GM12878 (cell line): Measurements from ENCODE around the gene NFYB. TPM values are rescaled to one million over a fixed set of nuclear protein-coding genes. Genes with fewer than 3 reads are reported as not detected.
A peak's percentile ranks its signal among the peaks of the same experiment; 100 is the strongest.

Experiments used
- ATAC-seq: fragments of 200-7000 bp; cut with Tn5 transposase; 3 replicates; pipeline ENCODE4 v1.9.1; 2020; ENCODE audit warnings: mild to moderate bottlenecking, moderate library complexity
- BruUV-seq: library from RNA; stranded (reverse); fragments of 400-500 nt; replicated peaks from 2 replicates; lab custom pipeline; 2021; lab: Mats Ljungman, UMichigan
- CTCF ChIA-PET: fragments of 300-600 bp; sonication (Branson Sonifier 250); formaldehyde crosslinking; extraction: SDS; loops from one replicate; lab custom pipeline; 2021; ENCODE audit warnings: inconsistent platforms; lab: Yijun Ruan, JAX
- POLR2A ChIA-PET: fragments of 350-600 bp; formaldehyde crosslinking; extraction: SDS; loops from one replicate; lab custom pipeline; 2021; ENCODE audit warnings: inconsistent platforms; lab: Charles Lee
- RAD21 ChIA-PET: fragments of 300-600 bp; sonication (Branson Sonifier 250); formaldehyde crosslinking; loops from one replicate; lab custom pipeline; 2023; ENCODE audit warnings: antibody characterized with exemption; ENCODE audit not compliant: unreplicated experiment; lab: Charles Lee
- SMC1A ChIA-PET: fragments of 300-600 bp; sonication (Branson Sonifier 250); formaldehyde crosslinking; loops from one replicate; lab custom pipeline; 2023; ENCODE audit not compliant: unreplicated experiment, uncharacterized antibody; lab: Charles Lee
- DNase-seq: peaks from one replicate; pipeline ENCODE4 v3.0.0-alpha.2; 2011; ENCODE audit warnings: low read depth, low spot score
- FAIRE-seq: peaks from 3 replicates; lab custom pipeline; 2011; peaks lifted over from hg19 to GRCh38; lab: Jason Lieb, UNC
- H2AFZ ChIP-seq: 2 replicates; pipeline ENCODE4 v1.6.0; 2011; ENCODE audit warnings: low read depth, low read length, control low read depth; ENCODE audit not compliant: control insufficient read depth
- H3K27ac ChIP-seq: 2 replicates; pipeline ENCODE4 v1.5.1; 2011; ENCODE audit warnings: control low read depth; ENCODE audit not compliant: control insufficient read depth, insufficient read depth
- H3K27me3 ChIP-seq, 2 experiments: replicated peaks in 1 of 2; 2 replicates each; pipeline versions ENCODE4 v1.6.0 to v1.6.1; 2011; ENCODE audit warnings: low read length in 1 of 2; ENCODE audit not compliant: control insufficient read depth in 2 of 2, insufficient read depth in 2 of 2
- H3K36me3 ChIP-seq, 2 experiments: 2 replicates each; pipeline ENCODE4 v1.5.1; 2011; ENCODE audit warnings: low read length in 1 of 2; ENCODE audit not compliant: control insufficient read depth in 2 of 2, insufficient read depth in 2 of 2
- H3K4me1 ChIP-seq: 2 replicates; pipeline ENCODE4 v1.6.1; 2011; ENCODE audit warnings: mild to moderate bottlenecking, low read length, moderate library complexity, mixed read lengths; ENCODE audit not compliant: control insufficient read depth, insufficient read depth
- H3K4me2 ChIP-seq: 2 replicates; pipeline ENCODE4 v1.6.0; 2011; ENCODE audit warnings: control low read depth; ENCODE audit not compliant: control insufficient read depth, insufficient read depth
- H3K4me3 ChIP-seq: fragments of 200-600 bp; sonication (generic); 2 replicates; pipeline ENCODE4 v1.5.1; 2016
- H3K79me2 ChIP-seq: 2 replicates; pipeline ENCODE4 v1.6.0; 2011; ENCODE audit warnings: low read length; ENCODE audit not compliant: control insufficient read depth, insufficient read depth
- H3K9ac ChIP-seq: 2 replicates; pipeline ENCODE4 v1.8.0; 2011; ENCODE audit warnings: low read length, control low read depth, mixed read lengths; ENCODE audit not compliant: control insufficient read depth, insufficient read depth
- H3K9me3 ChIP-seq: replicated peaks from 3 replicates; pipeline ENCODE4 v1.5.1; 2011; ENCODE audit warnings: mild to moderate bottlenecking, low read length; ENCODE audit not compliant: control insufficient read depth, insufficient read depth
- H4K20me1 ChIP-seq: 2 replicates; pipeline ENCODE4 v1.6.0; 2011; ENCODE audit not compliant: control insufficient read depth, insufficient read depth
- MEF2A ChIP-seq: IDR thresholded peaks from 2 replicates; pipeline ENCODE4 v1.6.1; 2011; ENCODE audit warnings: low read depth, mild to moderate bottlenecking, low read length, moderate library complexity; ENCODE audit not compliant: insufficient read depth
- SKIL ChIP-seq: fragments of 450-650 bp; IDR thresholded peaks from 2 replicates; pipeline ENCODE4 v1.6.1; 2017; ENCODE audit warnings: mild to moderate bottlenecking, low read depth, inconsistent platforms; ENCODE audit not compliant: poor library complexity, severe bottlenecking
- SUPT20H ChIP-seq: IDR thresholded peaks from 2 replicates; pipeline ENCODE4 v1.6.1; 2011; ENCODE audit warnings: low read depth, mild to moderate bottlenecking, low read length, moderate library complexity, borderline replicate concordance; ENCODE audit not compliant: control insufficient read depth
- ZBTB40 ChIP-seq: fragments of 450-650 bp; IDR thresholded peaks from 2 replicates; pipeline ENCODE4 v1.6.1; 2016; ENCODE audit warnings: mild to moderate bottlenecking, moderate library complexity, borderline replicate concordance
- WGBS: methylation state at CpG from one replicate; pipeline ENCODE4 v1.1.6; 2016; ENCODE audit warnings: low lambda C conversion rate; ENCODE audit not compliant: insufficient replicate concordance, insufficient coverage; ENCODE audit errors: missing lambda C conversion rate; 5-methylcytosine and 5-hydroxymethylcytosine counted together
- in situ Hi-C: fragments of 300-500 bp; cut with MboI; formaldehyde crosslinking; loops from 9 replicates; pipeline ENCODE4 v1.14.3; 2018; ENCODE audit warnings: mixed read lengths
- intact Hi-C: fragments of 100-400 bp; cut with micrococcal nuclease; formaldehyde crosslinking; loops from one replicate; pipeline ENCODE4 v1.14.2; 2022; ENCODE audit not compliant: unreplicated experiment
- polyA plus RNA-seq, 11 experiments: library from polyadenylated mRNA; depleted of rRNA in 4 of 11; unstranded in 6 of 11; stranded (reverse) in 5 of 11; fragments of >200 nt; fragmentation: Nextera tagmentation in 4 of 11; fragmentation: Illumina TruSeq in 1 of 11; extraction: Ambion mirVana in 4 of 11; extraction: Trizol in 1 of 11; gene quantifications; 1 replicate in 1 of 11; 2 replicates in 10 of 11; pipeline versions ENCODE4 v1.2.1 to v1.2.3, GENCODE V29; 2011 to 2016; ENCODE audit warnings: inconsistent platforms in 2 of 11, missing spikeins in 2 of 11, low read depth in 1 of 11
- total RNA-seq, 4 experiments: library from RNA; depleted of rRNA in 3 of 4; stranded (reverse); fragments of >200 nt in 3 of 4; fragmentation: Illumina TruSeq in 1 of 4; extraction: Trizol in 1 of 4; gene quantifications; 2 replicates each; pipeline versions ENCODE4 v1.2.1 to v1.2.3, GENCODE V29; 2013 to 2021

NFYB gene
- total and polyA plus RNA-seq, 10 of the 15 experiments (the other 5 are each of a cell fraction or from before 2014, with no cell fraction given), result 13.8 to 42.3 (median 28.2) TPM

- 90% methylated on average over 1 of the region's 1 CpG for WGBS
- Histone ChIP-seq H3K79me2 (no peaks in the 10 kb centered on the region), H3K4me1 (no peaks in the 10 kb centered on the region), H3K36me3 (peaks cover 0 to 5% of the 10 kb centered on the region in 2 experiments; a peak in 2 of 4 replicates), H4K20me1 (no peaks in the 10 kb centered on the region), H2AFZ (no peak overlapping the region), H3K4me3 (no peak overlapping the region), H3K27me3 (no peaks in the 10 kb centered on the region), H3K9me3 (no peaks in the 10 kb centered on the region; the same call in 1 of the 3 replicates), H3K9ac (no peak overlapping the region), H3K4me2 (no peak overlapping the region), H3K27ac (no peak overlapping the region)
- ChIA-PET CTCF (interaction anchor here (0.6 to 2.2 kb wide), 2 partner anchors 35 to 38 kb away, joined by 3 to 9 read pairs; no protein-coding TSS in a partner anchor), SMC1A (interaction anchor here (1.6 kb wide), 1 partner anchor 35 kb away, joined by 8 read pairs; no protein-coding TSS in a partner anchor), RAD21 (no interaction called here), POLR2A (no interaction called here)
- in situ Hi-C loops (no loop called here), intact Hi-C loops (no loop called here)
- FAIRE-seq (no peak), DNase-seq (no peak), ATAC-seq (no peak)
- no peak for TF ChIP-seq SUPT20H
- peak; percentile 76 for TF ChIP-seq ZBTB40
- TF ChIP-seq MEF2A, result no peak
- TF ChIP-seq SKIL, result no peak
- no TSS peak for BruUV-seq
Observed at GRCh38 chr12:104073699-104074098, 64.3 kb downstream of the NFYB start.
